ENCODE results near the gene RHOXF1. TPM values are rescaled to one million over a fixed set of nuclear protein-coding genes. Genes with fewer than 3 reads are reported as not detected.

RHOXF1 gene
- total RNA-seq, 4 donors from 2014 or later: 1.3 to 10.8 TPM; not detected in 2

DNA sequence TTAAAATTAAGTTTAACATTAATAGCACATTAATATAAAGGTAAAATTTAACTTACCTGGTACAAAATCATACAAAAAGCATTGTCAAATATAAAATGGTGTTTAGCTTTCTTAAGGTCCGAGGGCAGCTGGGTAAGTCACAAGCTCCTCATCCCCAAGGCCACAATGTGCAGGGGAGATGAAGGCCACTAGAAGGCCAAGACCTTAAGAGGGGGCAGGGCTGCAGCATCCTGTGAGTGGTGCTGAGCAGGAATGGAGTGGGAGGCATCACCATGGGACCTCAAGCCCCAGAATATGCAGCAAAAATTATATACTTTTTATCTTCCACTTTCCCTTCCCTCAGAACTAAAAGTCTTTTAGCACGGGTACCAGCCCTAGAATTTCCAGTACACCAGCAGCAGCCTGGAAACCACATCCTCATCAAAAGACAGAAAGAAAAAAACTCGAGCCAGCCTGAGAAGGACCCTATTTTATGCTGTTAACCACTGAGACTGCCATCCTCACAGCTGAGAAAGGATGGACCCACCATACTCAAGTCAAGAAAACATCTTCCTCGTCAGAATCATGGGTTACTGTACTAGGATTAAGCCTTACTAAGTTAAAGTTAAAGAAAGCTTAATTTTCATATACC is 29.7 kb upstream of the RHOXF1 start:
- 17 to 52% methylated on average over 2 to 4 of the region's 4 CpGs for whole genome bisulfite sequencing, 2 donors (ENCODE audit: low coverage in 1 of 2)
- no peaks in the 10 kb centered on the region for H3K36me3 ChIP-seq
- DNase-seq: no peak
- H3K4me1 ChIP-seq: no peaks in the 10 kb centered on the region
- H3K27ac ChIP-seq: no peak overlapping the region
- H3K4me3 ChIP-seq: no peak overlapping the region
- no peaks in the 10 kb centered on the region for H3K9me3 ChIP-seq
- in situ Hi-C loops (cut with MboI; ENCODE audit: low pct_ligation_motif_present in 1 of 4, low pct_unique_long_range_greater_than_20kb in 1 of 4, low sequenced_read_pairs in 3 of 4): no loop called here
- H3K27me3 ChIP-seq: no peaks in the 10 kb centered on the region
- TF ChIP-seq POLR2A (IDR thresholded peaks at IDR 0.05): no peak
- TF ChIP-seq POLR2AphosphoS5 (IDR thresholded peaks at IDR 0.05): no peak
- no peak for TF ChIP-seq EP300 (IDR thresholded peaks at IDR 0.05; ENCODE audit: low read depth)
- TF ChIP-seq, protein P1, sequence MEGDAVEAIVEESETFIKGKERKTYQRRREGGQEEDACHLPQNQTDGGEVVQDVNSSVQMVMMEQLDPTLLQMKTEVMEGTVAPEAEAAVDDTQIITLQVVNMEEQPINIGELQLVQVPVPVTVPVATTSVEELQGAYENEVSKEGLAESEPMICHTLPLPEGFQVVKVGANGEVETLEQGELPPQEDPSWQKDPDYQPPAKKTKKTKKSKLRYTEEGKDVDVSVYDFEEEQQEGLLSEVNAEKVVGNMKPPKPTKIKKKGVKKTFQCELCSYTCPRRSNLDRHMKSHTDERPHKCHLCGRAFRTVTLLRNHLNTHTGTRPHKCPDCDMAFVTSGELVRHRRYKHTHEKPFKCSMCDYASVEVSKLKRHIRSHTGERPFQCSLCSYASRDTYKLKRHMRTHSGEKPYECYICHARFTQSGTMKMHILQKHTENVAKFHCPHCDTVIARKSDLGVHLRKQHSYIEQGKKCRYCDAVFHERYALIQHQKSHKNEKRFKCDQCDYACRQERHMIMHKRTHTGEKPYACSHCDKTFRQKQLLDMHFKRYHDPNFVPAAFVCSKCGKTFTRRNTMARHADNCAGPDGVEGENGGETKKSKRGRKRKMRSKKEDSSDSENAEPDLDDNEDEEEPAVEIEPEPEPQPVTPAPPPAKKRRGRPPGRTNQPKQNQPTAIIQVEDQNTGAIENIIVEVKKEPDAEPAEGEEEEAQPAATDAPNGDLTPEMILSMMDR (IDR thresholded peaks at IDR 0.05): no peak
- intact Hi-C loops (cut with DNase I; ENCODE audit: low total_unique reads): no loop called here

DNA sequence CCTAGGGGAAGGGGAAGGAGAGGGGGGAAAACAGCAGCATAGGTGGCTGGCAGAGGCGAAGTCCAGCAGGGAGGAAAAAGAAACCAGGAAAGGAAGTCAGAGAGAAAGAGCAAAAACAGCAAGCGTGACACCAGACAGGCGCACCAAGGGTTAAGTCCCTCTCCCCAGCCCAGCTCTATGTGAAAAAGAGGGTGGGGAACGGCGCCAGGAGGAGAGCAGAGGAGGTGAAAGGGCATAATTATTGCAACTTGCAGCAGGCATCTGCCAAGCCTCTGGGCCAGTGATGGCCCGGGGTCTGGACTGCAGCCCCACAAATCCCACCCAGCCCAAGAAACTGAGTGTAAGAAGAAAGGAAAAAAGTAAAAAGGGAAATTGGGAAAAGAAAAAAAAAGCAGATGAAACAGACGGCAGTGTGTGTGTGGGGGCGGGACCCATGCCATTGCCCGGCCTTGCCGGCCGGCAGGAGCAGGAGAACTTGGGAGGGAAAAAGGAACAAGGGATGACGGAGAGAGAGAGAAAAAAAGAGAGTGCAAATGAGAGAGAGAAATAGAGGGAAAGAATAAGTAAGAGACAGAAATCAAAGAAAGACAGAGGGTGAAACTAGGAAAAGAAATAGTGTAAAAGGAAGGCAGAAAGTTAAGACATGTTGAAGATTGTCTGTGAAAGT is 28.6 kb upstream of the RHOXF1 start:
- Histone ChIP-seq H3K4me3 (no peak overlapping the region), H3K27ac (no peak overlapping the region), H3K9me3 (no peaks in the 10 kb centered on the region), H3K36me3 (no peaks in the 10 kb centered on the region), H3K4me1 (no peaks in the 10 kb centered on the region), H3K27me3 (no peaks in the 10 kb centered on the region)
- intact Hi-C loops (cut with DNase I; ENCODE audit: low total_unique reads) (no loop called here), in situ Hi-C loops (cut with MboI; ENCODE audit: low pct_ligation_motif_present in 1 of 4, low pct_unique_long_range_greater_than_20kb in 1 of 4, low sequenced_read_pairs in 3 of 4) (no loop called here)
- DNase-seq: no peak
- WGBS, 2 donors (ENCODE audit: low coverage in 1 of 2): 57 to 61% methylated on average over 2 to 12 of the region's 12 CpGs
- TF ChIP-seq POLR2AphosphoS5 (IDR thresholded peaks at IDR 0.05) (no peak), POLR2A (IDR thresholded peaks at IDR 0.05) (no peak), EP300 (IDR thresholded peaks at IDR 0.05; ENCODE audit: low read depth) (no peak)
- TF ChIP-seq, protein P1 (IDR thresholded peaks at IDR 0.05): no peak

DNA sequence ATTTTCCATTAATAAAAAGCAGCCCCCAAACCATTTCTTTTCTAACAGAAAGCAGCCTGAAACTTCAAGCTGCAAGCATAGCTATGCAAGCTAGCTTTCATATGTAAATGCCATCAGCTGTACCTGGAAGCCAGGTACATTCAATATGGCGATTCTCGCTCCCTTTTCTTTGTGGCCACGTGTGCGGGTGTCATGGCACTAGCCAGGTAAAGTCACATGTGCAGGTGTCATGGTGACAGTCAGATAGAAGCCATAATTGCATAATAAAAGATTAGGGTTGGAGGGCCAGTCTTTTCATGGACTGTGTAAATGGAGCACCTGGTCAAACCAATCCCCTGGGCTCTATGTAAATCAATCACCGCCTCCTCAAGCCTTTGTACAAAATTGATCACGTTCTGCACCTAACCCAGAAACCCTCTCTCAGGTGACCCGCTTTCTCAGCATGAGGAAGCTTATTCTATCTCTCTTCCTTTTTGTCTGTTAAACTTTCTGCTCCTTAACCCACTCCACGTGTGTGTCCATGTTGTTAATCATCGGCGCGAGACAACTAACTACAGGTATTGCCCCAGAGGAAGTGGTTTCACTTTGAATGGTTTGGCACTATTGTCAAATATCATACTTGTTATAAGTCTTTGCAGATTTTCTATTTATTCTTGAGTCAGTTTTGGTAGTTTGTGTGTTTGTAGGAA is 24.7 kb upstream of the RHOXF1 start:
- H3K27me3 ChIP-seq: no peaks in the 10 kb centered on the region
- H3K4me1 ChIP-seq: no peaks in the 10 kb centered on the region
- no peaks in the 10 kb centered on the region for H3K9me3 ChIP-seq
- TF ChIP-seq EP300 (IDR thresholded peaks at IDR 0.05; ENCODE audit: low read depth): no peak
- no peak for TF ChIP-seq POLR2AphosphoS5 (IDR thresholded peaks at IDR 0.05)
- TF ChIP-seq POLR2A (IDR thresholded peaks at IDR 0.05): no peak
- TF ChIP-seq, protein P1 (IDR thresholded peaks at IDR 0.05): no peak
- DNase-seq: no peak
- 79% methylated on average over 11 of the region's 11 CpGs; no CpG with 5 or more reads in 1 of the 2 donors for WGBS, 2 donors (ENCODE audit: low coverage in 1 of 2)
- intact Hi-C loops (cut with DNase I; ENCODE audit: low total_unique reads): no loop called here
- in situ Hi-C loops (cut with MboI; ENCODE audit: low pct_ligation_motif_present in 1 of 4, low pct_unique_long_range_greater_than_20kb in 1 of 4, low sequenced_read_pairs in 3 of 4): no loop called here
- no peaks in the 10 kb centered on the region for H3K36me3 ChIP-seq
- H3K4me3 ChIP-seq: no peak overlapping the region
- H3K27ac ChIP-seq: no peak overlapping the region

DNA sequence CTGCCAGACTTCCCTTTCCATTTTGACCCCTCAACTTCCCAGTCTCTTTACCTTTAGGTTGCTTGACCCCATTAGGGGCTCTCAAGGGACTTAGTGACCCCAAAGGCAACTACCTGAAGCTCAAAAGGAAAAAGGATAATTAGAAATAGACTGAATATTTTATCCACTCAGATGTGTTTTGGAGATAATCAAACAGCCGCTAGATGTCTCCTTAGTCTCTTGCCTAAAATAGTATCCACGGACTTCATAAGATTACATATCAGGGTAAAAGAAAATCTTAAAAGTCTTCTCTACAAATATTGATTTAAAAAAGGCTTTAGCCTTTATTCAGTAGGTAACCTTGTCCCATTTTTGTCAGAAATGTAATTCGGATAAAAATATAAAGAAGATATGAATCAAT is 21.7 kb upstream of the RHOXF1 start:
- Histone ChIP-seq H3K4me1 (no peaks in the 10 kb centered on the region), H3K27me3 (no peaks in the 10 kb centered on the region), H3K27ac (no peak overlapping the region), H3K9me3 (no peaks in the 10 kb centered on the region), H3K36me3 (no peaks in the 10 kb centered on the region), H3K4me3 (no peak overlapping the region)
- 57 to 76% methylated on average over 3 of the region's 3 CpGs for WGBS, 2 donors (ENCODE audit: low coverage in 1 of 2)
- intact Hi-C loops (cut with DNase I; ENCODE audit: low total_unique reads): no loop called here
- DNase-seq: no peak
- TF ChIP-seq POLR2A (IDR thresholded peaks at IDR 0.05) (no peak), POLR2AphosphoS5 (IDR thresholded peaks at IDR 0.05) (no peak), EP300 (IDR thresholded peaks at IDR 0.05; ENCODE audit: low read depth) (no peak)
- TF ChIP-seq, protein P1 (IDR thresholded peaks at IDR 0.05): no peak
- in situ Hi-C loops (cut with MboI; ENCODE audit: low pct_ligation_motif_present in 1 of 4, low pct_unique_long_range_greater_than_20kb in 1 of 4, low sequenced_read_pairs in 3 of 4): no loop called here
